ENCODE data around the gene SLX9.

SLX9 gene, protein sequence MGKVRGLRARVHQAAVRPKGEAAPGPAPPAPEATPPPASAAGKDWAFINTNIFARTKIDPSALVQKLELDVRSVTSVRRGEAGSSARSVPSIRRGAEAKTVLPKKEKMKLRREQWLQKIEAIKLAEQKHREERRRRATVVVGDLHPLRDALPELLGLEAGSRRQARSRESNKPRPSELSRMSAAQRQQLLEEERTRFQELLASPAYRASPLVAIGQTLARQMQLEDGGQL

DNA sequence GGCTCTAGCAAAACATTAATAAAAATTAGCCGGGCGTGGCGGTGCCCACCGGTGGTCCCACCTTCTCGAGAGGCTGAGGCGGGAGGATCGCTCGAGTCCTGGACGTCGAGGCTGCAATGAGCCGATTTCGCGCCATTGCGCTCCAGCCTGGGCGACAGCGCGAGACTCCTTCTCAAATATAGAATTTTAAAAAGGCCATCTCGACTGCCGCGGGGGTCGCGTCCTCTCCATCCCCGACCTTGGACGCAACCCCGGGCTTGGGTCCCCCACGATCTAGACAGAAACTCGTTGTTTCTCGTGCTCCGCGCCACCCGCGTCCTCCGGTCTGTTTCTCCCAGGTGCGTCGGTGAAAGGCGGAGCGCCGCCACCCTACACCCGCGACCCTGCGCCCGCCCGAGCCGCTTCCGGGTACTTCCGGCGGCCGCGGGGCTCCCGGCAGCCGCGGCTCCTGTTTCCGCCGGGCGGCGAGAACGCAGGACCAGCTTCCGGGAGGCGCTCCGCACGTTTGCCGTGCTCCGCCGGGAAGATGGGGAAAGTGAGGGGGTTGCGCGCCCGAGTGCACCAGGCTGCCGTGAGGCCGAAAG, at the start of gene SLX9:
Gene SLX9, plus strand, starts transcription at position 498 of the 584 bp plus-strand sequence. Its CDS starts 29 bp downstream, at position 527.
- peak; percentile 75 for DNase-seq

DNA sequence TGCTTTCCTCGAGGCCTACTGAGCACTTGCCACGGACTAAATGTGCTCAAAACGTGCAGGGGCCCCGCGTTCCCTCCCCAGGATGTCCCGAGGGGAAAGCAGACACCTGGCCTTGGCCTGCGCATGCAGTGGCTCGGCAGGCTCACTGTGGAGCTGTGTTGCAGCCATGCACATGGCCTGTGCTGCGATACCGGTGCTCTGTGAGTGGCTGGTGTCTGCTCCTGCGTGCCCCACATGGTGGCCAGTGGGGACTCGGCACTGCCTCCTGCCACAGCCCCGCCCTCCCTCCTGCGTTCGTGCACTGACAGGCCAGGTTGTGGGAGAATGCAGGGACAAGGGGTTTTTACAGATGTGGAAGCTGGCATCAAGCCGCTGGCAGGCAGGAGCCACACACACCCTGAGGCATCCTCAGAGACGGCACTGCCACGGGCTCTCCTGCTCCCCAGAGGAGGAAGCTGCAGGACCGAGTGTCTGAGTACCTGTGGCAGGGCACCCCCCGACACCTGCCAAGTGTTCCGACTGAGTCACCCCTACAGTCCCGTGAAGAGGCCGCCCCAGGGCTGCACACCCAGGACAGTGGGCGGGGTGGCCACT, 49.4 kb upstream of the SLX9 start:
- DNase-seq = no peak

DNA sequence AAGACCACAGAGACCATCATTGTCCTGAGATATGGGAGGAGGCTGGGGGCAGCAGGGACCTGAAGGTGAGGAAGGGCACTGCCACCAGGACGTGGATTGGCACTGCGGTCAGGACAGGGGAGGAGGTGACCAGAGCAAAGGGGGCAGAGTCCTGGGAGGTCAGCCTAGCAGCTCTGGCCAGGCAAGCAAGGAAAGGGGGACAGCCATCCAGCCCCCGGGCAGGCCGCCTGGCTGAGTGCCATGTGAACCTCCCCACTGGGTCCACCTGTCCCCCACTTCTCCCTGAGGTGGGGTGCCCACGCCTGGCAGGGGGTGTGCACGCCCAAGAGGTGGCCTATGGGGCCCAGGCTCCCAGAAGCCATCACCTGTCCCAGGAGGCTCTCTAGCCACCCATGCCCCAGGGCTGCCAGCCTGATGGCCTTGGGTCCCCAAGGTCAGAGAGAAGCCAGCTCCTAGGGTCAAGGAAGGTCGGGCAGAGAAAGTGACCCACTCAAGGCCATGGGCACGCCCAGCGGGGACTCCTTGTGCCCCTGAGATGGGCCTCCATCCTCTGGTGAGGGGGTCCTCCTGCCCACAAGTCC, 48.8 kb upstream of the SLX9 start:
- no peak for DNase-seq

DNA sequence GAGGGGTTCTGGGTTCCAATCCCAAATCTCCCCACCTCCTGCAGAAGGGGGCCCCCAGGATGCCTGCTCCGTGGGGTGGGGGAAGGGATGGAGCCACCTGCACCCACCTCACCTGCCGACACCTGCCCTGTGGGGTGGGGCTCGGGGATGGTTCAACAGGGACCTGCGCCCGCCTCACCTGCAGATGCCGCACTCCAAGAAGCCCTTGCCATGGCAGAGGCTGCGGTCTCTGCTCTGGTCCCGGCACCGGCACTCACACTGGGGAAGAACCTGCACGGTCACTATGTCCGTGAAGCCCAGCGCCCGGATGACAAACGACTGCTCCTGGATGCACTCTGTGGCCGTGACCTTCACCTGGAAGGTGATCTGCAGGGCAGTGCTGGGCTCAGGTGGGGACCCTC, 48.2 kb upstream of the SLX9 start:
- no peak for DNase-seq

DNA sequence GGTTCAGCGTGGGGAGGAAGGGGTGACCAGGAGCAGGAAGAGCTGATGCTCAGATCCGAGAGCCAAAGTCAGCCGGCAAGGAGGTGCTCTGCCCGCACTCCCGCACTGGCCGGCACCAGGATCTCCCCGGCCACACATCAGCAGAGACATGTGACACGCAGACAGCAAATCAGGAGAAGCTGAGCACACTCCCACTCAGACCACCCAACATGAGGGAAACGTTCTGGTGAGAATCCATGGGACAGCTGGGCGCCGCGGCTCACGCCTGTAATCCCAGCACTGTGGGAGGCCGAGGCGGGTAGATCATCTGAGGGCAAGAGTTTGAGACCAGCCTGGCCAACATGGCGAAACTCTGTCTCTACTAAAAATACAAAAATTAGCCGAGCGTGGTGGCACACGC, 47.7 kb upstream of the SLX9 start:
- DNase-seq = no peak

DNA sequence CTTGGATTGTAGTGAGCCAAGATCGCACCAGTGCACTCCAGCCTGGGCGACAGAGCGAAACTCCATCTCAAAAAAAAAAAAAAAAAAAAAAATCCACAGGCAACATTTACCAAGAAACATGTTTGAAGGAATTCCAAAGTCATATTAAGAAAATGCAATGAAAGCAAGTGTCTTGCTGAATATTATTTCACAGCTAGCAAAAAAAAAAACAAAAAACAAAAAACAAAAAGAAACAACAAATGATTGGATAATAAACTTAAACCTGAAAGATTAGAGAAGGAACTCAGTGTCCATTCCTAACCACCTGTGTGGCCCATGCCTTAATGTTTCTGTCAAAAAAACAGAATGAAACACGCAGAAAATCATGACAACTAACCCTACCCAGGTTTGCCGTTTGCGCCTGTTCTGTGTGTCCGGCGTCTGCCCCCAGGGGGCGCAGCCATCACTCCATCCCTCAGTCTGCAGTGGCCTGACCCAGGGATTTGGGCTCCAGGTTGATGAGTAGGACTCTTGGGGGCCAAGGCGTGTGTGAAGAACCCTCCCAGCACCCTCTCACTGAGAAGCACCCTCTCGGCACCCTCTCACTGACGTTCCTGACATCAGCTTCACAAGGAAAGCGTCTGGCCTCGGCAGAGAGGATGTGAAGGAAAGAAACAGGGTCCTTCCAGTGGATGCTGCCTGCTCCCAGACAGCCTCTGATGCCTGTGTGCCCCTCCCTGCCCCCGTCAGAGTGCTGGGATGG, 47.1 kb upstream of the SLX9 start:
- no peak for DNase-seq

DNA sequence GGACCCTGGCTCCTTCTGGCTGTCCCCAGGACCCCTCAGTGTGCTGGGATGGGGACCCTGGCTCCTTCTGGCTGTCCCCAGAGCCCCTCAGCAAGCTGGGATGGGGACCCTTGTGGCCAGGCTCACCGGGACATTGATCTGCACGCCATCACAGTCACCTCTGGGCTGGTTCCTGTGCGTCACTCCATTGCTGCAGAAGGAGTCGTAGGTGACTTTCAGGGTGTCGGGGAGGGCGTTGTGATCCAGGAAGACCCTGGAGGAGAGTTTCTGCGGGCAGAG, 46.6 kb upstream of the SLX9 start:
- no peak for DNase-seq

DNA sequence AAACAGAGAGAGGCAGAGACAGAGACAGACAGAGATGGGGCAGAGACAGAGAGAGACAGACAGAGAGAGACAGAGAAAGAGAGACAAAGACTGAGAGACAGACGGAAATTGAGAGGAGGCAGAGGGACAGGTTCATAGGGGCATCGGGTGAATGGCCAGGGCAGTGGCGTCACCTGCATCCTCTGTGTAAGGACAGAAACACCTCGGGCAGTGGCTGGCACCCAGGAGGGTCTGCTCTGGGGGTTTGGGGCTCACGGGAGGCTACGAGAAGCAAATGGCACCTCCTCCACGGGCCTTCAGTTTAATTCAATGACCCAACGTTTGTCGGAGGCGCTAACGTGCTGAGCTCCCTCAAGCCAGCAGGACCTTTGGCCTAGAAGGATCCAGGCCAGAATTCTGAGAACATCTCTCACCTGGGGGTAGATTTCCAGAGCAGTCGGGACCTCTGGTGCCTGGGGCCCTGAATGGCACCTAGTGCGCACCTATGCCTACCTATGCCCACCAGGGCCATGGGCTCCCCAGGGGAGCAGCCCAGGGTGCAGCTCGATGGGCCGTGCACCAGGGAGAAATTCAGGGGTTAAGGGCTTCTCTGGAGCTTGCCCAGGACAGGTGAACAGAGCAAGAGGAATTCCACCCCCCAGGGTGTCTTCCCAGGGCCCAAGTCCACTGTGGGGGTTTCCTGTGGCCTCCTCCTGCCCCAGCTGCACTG, 45.7 kb upstream of the SLX9 start:
- no peak for DNase-seq

DNA sequence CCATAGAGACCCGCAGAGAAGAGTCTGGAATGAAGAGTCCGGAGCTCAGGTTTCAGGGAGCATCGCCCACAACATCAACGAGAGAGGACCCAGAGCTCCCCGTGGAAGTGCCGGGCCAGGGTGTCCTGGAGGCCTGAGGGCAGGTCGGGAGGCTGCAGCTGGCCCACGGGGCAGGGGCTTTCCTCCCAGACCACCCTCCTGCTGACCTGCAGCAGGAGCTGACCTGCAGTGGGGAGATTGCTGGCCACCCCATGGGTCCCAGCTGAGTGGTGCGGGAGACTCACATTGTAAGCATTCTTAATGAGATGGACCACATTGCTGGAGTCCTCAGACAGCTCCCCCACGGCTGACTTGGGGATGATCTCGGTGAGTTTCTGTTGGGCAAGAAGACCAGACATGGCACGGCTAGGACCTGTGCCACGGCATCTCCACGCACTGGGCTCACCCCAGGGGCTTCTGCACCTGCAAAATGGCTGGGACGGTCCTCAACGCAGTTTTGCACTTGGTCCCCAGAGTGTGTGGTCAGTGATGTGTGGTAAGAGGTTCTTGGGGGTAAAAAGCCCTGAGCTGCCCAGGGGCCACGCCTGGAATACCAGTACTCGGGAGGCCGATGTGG, 45.0 kb upstream of the SLX9 start:
- DNase-seq = no peak

DNA sequence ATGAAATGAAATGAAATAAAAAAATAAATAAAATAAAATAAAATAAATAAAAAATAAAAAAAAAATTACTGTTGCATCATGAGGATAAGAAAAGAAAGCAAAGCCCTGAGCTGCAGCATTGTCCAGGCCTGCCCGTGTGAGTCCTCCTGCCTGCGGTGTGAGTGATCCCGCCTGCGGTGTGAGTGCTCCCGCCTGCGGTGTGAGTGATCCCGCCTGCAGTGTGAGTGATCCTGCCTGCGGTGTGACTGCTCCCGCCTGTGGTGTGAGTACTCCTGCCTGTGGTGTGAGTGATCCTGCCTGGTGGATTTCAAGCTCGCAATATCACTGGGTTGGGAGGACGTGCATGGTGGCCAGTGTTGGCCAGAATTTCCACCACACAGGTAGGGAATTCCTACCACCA, 44.0 kb upstream of the SLX9 start:
- DNase-seq = no peak

DNA sequence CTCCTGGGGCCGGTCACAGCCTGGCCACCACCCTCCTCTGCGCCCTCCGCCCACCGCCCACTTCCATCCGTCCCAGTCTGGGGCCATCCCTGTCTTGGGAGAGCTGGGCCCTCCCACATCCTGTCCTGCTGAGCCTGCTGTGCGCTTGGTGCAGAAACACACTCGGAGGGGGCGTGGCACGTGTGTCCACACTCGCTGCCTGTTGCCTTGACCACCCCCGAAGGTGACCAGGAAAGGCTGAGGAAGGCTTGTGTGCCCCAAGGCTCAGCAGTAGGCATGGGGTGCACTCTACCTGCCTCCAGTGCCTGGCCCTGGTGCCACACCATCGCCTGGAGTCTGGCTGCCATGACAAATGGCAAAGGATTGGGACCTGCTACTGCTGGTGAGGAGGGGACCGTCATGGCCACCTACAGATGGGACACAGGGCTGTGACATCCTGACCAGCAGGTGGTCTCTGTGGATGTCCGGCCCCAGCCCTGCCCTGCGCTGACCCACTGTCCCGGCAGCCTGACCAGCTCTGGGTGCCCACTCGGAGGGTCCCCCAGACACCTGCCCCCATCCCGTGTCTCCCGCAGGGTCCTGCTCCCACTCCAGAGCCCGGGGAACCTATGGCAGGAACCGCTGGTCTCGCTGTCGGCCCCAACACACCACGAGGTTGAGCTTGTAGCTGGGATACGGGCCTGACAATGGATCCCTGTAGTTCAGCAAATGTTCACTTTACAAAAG, 43.1 kb upstream of the SLX9 start:
- no peak for DNase-seq

DNA sequence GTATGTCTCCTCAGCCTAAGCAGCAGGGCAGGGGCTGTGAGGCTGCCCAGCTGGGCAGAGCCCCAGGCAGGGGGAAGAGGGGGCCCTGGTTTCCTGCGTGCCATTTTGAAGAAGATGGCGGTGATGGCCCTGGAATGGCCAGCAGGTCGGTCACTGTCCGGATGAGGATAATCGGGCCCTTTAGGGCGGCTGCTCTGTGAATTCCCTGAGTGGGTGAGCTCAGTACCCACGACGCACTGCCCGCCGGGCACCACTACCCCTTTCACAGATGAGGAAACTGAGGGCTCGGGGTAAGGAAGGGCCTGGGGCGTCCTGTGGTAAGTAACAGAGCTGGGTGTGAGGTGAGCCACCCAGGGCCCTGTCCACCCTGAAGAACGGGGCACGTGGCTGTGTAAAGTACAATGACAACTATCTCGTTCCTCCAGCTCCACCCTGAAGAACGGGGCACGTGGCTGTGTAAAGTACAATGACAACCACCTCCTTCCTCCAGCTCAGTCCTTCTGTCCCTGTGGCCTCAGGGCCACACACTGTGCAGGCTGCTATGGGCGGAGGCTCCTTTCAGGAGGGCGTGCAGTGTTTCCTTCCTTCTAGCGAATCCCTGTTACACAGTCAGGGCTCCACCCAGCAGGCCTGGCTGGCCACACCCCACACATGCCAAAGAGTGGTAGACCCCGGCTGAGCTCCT, 42.4 kb upstream of the SLX9 start:
- no peak for DNase-seq

DNA sequence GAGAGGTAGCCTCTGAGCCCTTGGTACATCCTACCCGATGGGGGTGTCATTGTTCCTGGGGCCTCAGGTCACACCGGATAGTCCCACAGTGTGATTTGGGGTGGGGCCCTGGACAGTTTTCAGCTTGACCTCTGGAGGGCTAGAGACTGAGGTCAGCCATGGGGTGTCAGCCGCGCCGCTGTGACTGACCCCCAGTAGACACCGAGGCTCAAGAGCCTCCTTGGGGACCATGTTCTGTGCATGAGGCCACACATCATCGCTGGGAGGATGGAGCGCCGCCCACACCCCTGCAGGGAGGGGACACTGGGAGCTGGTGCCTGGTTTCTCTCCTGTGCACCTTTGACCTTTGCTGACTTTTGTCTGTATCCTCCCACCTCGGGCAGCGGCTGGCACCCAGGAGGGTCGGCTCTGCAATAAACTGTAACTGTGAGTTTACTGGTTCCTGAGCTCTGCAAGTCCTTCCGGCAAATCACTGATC, 41.8 kb upstream of the SLX9 start:
- DNase-seq = no peak

DNA sequence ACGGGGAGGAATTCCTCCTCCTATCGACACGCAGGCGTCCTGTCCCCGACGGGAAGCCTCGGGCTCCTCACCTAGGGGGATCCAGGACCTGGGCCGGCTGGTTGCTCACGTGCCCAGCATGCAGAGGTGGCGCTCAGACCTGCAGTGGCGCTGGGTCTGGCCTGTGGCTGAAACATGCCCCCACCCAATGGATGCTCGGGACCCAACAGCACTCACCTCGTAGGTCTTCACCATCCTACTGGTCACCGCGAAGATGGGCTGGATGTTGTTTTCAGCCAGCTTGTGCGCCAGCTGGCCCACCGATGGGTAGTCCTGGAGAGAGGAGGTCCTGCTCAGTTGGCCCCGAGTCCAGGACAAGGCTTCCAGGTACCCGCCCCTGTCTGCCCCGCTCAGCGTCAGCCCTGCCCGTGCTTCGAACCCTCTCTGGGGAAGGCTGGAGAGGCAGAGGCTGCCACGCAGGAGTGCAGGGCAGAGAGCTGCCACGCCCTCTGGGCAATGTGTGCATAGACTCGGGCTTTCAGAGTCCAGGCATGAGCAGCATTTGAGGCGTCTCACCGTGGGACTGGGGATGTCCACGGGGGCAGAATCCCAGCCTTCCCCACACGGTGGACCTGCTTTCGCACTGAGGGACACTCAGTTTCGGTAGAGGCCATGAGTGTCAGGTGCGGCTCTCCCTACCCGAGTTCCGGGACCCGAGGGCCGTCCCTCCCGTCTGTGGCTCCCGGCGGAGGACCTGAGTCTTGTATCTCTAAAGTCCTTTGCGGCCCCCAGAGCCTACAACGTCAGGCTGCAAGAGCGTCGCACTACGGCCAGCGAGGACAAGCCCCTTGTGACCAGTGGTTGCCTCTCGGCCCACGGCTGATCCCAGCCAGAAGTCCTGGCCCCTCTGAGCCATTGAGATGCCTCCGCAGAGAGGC, 40.7 kb upstream of the SLX9 start:
- DNase-seq = no peak

DNA sequence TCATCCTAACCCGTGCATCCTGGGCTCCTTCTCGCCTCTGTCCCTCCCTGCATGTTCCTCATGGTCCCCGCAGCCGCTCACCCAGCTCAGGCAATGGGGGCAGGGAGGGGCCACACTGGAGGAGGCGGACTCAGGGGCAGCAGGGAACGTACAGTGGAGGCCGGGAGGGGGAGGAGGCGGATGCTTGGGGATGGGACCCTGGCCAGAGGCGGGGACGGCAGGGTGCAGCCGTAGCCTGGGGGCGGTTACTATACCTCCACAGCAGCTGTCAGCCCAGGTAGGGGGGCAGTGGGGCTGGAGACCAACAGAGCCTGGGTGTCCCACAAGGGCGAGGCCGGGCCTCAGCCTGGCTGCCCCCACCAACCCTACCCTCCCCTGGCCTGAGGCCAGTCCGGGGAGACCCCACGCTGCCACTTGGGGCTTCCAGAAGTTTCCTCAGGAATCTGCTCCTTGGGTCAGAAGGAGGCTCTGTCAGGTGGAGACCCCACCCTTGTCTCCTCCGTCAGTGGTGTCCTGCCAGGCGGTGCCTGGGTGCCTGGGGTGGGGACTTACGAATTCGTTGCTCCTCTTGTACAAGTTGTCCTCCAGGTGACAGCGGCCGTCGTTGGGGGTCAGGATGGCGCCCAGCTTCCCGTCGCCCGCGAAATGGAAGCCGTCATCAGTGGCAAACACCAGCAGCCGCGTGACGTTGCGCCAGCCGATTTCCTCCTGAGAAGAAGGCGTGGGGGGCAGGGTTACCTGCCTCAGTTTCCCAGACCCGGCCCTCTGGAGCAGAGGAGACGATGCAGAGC, 39.9 kb upstream of the SLX9 start:
- no peak for DNase-seq

DNA sequence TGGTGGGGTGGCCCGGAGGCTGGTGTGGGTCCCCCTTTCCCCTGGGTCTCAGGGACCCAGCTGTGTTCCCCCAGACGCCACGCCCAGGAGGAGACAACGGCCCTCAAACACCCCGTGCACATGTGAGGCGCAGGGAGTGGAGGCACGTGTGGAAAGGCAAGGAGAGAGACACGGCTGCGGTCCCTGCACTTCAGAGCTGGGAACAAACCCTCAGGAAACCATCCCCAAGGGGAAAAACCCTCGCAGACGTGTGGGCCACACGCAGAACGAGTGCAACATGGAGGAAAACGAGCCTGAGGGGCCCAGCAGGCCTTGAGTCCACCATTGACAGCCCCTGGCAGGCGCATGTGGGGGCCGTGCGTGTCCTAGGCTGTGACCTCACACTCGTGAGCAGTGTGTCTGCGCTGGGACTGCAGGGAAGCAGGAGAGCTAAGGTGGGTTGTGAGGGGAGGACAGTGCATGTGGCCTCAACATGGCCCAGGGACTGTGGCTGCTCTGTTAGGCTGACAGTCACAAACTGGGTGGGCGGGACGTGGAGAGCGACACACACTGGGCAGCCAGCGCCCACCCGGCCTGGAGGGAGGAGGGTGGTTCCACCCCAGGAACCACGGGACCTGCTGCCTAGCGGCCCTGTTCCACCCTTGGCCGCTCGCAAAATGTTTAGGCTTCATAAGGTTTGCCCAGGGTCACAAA, 39.1 kb upstream of the SLX9 start:
- no peak for DNase-seq

DNA sequence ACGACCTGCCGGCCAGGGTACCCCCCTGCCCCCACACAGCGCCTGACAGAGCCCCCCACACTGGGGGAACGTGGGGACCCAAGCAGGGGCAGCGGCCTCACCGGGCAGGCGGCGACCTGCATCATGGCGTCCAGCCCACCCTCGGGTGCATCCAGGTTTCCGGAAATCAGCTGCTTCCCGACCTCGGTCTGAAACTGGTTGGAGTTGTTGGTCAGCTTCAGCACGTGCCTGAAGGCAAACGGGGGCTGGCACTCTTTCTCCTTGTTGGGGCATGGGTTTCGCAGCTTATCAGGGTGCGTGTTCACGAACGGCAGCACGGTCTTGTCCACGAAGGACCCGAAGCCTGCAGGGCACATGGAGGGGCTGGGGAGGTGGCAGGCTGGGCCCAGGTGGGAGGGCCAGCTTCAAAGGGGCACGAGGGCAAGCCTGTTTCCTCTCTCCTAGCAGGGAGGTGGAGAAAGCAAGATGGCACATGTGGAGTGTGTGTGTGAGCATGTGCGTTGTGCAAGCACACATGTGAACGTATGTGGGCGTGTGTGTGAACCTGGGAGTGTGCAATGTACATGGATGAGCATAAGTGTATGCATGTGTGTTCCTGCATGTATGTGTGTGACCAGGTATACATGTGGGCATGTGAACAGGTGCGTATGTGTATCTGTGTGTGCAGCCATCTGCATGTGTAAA, 38.3 kb upstream of the SLX9 start:
- DNase-seq = no peak

All from NCI-H226 (cell line).